Measurements from ENCODE around the gene RAD51D.
"Not testable (repeated sequence)": the region's sequence is repeated elsewhere in the genome, so short reads cannot be mapped to it uniquely, and the experiment has no call there.

RAD51D gene

DNA sequence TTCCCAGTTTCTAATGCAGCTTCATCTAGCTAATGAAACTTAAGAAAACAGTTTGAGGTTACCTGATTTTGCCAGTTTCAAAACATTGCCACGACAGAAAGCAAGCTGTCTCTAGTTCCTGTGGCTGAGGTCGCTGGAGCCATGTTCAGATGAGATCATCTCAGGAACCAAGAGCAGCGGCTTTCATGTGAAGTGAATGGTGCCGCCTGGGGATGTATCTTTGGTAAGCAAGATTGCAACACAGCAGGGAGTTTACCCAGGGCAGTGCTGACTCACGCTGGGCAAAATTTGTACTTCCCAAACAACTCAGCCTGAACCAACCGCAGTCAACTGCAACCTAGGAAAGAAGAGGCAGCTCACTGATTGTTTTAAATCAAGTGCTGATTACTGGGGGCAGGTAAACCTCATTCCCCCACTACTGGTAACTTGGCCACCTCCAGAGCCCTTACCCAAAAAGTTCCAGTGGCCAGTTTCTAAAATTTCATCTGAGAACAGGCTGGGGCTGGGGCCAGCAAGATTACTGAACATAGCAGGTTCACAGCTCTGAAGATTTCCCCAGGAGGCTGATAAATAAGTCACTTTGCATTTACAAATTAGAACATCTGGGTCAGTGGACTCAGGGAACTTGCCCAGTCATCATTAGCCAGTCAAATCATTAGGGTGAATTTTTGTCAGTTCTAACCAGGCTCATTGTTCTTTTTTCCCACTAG lies 56.0 kb downstream of the RAD51D start, which contains the start of gene RFFL:
RFFL (minus strand) TSS at position 194 of the 710 bp plus-strand sequence. CDS start 37,154 bp downstream, outside the sequence.
- no peak for FAIRE-seq

DNA sequence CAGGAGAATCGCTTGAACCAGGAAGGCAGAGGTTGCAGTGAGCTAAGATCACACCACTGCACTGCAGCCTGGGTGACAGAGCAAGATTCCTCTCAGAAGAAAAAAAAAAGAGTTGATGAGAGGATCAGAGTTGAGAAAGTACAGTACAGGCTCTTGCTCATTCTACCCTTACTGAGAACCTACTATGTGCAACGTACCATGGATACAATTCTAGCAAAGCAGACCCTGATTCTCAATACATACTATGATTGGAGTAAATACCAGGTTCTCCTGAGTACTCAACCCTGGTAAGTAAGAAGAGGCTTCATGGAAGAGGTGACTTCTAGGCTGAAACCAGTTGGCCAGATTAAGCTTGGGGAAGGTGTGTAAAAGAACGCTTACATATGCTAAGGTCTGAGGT lies 57.4 kb downstream of the RAD51D start:
- no peak for FAIRE-seq

DNA sequence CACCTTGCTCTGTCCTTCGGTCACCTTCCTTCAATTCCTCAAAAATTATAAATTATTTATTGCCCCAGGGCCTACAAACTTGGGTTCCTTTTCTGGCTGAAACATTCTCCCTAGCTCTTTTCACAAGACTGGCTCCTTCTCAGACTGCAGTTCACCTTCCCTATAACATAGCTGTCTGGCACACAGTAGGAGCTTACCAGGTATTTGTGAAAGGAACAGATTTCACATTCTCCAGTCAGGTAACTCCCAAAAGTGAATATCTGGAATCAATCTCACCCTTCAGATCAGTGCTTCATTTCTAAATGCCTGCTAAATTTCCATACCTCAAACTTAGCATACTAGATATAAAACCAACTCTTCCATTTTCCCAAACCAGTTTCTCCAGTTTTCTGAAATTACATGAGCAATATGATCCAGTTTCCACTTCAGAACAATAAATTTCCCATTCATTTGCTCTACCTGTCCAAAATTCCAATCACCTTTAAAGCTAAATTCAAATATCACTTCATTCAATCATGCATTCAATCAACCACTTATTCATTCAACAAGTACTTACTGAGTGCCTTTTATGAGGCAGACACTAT lies 62.2 kb downstream of the RAD51D start:
- no peak for FAIRE-seq

DNA sequence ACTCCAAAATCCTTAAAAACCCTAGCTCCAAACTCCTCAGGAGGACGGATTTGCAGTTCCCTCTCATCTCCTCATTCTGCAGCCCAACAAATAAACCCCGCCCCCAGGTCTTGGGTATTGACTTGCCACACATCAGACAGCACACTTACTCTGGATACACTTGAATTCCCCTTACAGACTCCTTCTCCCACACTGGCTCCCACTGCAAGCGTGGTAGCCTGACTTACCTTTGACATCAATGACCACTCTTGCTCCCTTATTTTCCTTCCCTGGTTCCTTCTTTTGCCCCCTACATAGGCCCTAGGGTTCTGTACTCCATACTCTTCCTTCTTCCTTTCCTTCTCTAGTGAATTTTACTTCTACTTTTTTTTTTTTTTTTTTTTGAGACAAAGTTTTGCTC lies 63.6 kb downstream of the RAD51D start:
- FAIRE-seq: no peak

DNA sequence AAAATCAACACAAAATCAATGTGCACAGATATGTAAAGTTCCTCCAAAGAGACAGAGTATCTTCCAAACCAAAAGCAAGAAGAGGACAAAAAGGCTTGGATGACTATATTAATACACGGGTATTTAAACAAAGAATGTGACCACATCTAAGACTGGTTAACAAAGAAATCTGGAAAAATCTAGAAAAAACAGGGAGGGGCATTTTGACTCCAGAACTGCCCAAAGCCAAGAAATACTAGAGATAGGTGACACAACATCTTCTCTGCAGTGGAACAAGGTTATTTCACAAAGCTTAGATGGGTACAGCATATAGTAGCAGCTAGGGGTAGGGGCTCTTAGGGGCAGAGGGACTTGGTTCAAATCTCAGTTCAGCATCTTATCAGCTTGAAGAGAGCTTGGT lies 66.5 kb downstream of the RAD51D start:
- no peak for FAIRE-seq

DNA sequence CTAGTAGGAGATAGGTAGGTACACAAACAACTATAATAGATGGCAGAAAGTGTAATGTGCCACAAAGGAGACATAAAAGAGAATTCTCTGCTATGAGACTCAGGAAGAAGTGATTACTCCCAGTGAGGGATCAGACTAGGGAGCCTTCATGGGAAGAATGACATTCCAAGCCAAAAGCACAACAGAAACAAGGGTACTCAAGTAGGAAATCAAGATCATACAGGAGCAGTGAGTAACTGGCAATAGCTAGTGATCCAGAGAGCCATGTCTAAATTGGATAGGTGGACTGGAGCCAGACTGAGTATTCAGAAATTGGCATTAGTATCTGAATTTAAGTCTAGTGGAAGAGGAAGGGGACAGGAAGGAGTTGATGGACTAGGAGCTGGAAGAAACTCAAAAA lies 66.9 kb downstream of the RAD51D start:
- no peak for FAIRE-seq

DNA sequence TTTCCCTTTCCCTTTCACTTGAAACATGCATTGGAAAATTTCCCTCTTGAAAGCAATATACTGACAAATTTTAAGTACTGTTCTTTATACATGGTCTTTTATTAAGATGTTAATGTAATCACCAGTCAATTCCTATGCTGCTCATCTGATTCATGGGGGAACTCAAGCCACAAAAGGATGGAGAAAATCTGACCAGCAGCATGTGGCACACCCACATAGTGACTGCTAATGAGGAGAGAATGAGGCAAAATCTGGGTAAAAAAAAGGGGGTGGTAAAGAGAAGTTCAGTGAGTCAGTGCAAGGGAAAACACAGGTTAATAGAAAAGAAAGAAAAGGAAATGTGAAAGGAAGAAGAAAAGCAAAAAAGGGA lies 67.4 kb downstream of the RAD51D start:
- FAIRE-seq: no peak

DNA sequence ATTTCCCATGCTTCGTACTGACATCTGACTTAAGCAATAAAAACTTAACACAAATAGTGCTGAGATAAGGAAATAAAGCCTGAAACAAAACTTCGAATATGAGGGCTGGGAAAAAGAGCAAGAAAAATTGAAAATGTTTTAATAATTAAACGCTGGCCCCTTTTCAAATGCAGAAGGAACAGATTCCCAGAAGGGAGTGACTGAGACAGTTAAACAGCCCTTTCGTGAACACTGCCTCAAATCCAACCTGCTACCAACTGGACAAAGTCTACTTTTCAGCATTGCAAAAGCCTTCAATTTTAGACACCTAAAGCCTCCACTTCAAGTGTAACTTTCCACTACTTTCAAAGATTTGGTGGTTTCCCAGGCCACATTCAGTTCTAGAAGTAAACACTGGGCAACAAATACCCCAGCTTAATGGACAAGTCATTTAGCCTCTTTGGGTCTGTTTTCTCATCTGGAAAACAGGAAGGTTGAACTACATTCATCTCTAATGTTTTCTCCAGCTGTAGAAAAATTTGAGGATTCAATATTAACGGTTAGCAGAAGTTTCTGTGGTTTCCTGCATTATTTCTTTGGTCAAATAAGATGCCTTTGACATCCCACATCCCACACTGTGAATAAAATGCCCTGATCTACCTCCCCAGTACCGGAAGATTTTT lies 68.0 kb downstream of the RAD51D start:
- no peak for FAIRE-seq

DNA sequence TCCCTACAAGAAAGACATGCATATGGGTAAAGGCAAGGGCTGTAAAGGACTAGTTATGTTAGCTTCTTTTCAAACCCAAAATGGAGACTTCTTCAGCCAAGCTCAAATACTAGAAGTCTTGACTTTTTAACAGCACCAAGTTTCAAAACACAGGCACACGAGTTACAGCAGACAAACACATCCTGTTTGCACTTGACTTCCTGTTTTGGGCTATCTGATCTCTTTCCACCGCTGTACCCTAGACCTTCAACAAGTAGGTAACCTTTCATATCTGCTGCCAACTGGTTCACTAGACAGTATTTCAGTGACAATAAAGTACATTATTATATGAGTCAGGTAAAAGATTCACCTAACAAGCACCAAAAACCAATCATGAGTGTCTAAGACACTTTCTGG lies 68.5 kb downstream of the RAD51D start:
- FAIRE-seq: no peak

DNA sequence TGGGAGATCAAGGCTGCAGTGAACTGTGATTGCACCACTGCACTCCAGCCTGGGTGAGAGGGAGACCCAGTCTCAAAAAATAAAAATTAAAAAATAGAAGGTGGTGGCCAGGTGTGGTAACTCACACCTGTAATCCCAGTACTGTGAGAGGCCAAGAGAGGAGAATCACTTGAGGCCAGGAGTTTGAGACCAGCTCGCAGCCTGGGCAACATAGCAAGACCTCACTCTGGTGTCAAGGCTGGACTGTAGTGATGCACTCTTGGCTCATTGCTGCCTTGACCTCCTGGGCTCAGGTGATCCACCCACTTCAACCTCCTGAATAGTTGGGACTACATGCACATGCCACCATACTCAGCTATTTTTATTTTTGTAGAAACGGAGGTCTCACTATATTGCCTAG lies 69.5 kb downstream of the RAD51D start:
- FAIRE-seq: no peak

DNA sequence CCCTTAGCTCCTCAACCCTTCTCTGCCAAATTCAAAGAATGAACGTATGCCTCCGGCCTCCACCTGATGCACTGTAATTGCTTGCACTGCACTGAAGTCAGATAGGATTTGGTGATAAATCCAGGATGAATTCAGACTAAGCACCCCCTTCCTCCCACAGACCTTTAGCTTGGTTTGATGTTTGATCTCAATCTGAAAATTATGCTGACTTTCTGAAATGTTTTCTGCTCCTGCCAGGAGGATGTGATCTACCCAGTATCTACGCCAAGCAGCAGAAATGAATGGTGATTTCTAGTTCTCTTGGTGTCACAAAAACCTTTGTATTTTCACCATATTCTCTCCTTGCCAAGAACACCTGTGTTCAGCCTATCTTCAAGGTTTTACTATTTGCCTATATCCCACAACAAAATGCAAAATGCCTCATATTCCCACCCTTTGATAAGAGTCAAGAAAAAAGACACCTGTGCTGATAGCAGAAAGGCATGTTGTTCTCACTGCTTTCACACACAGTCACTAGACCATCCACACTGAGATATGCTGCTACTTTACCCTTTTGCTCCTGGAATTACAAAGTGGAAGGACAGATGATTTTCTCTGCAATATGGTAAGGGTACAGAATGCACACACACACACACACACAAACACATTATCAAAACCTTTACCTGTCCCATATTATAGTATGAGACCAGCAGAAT lies 70.8 kb downstream of the RAD51D start:
- FAIRE-seq: no peak

DNA sequence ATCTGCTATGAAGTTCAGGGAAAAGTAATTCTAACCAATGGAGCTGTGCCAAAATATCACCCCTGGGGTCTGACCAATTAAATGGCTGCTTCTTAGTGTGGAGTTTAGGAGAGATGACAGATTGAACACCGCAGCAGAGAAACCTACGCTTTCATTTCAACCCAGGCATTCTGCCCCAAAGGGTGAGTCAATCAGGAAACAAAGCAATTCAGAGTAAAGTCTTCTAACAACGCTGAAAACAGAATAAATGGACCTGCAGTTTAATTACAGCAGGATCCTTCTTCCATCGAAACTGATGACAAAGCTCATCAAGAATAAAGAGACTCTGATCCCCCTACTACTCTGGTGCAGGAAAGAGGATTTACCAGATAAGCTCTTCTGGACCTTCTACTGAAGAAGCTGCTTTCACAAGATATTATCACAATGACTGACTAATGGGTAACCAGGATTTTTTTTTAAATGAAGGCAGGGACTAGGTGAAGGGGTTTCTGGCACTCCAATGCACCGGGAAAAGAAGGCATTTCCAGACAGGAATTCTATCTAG lies 72.8 kb downstream of the RAD51D start:
- no peak for FAIRE-seq

DNA sequence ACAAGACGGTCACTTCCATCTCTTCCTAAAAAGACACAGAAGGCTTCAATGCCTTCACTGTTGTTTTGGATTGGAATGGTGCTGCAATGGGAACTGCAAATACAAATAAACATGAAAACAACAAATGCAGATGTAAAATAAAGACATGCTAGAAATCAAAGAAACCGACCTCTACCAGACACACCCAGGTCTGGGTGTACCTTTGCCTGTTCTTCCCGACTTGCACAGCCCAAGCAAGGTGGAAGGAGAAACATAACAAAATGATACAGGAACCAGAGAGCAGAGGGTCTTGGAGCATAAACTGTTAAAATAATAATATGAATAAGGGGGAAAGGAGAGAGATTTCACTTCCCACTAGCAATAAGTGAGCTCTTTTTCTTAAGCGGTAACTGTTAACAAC lies 73.4 kb downstream of the RAD51D start:
- FAIRE-seq: no peak

DNA sequence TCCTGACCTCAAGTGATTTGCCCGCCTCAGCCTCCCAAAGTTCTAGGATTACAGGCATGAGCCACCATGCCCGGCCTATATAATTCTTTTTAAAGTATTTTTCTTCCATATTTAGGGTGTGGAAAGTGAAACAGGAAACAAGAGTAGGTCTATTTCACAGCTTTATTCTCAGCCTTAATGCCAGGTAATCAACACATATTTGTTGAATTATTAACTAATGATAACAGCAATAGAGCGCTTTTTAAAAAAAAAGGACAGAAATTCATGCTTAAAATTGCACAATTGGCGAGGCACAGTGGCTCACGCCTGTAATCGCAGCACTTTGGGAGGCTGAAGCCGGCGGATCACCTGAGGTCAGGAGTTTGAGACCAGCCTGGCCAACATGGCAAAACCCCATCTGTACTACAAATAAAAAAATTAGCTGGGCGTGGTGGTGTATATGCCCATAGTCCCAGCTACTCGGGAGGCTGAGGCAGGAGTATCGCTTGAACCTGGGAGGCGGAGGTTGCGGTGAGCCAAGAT lies 74.1 kb downstream of the RAD51D start:
- FAIRE-seq: not testable (repeated sequence)

DNA sequence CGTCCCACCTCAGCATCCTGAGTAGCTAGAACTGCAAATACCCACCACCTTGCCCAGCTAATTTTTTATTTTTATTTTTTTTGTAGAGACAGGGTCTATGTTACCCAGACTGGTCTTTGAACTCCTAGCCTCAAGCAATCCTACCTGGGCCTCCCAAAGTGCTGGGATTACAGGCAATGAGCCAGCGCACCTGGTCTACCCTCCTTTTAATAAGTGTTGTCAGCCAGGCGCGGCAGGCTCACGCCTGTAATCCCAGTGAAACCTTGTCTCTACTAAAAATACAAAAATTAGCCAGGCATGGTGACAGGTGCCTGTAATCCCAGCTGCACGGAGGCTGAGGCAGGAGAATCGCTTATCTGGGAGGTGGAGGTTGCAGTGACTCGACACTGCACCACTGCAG lies 75.5 kb downstream of the RAD51D start:
- no peak for FAIRE-seq
